Kidney (tissue), 14 donors: ENCODE results near the gene RPL13. TPM values are rescaled to one million over a fixed set of nuclear protein-coding genes. Genes with fewer than 3 reads are reported as not detected.

Experiments used
- DNase-seq, 5 donors: peaks; one replicate each; pipeline ENCODE4 v3.0.0-alpha.2; 2013 to 2020
- FAIRE-seq: peaks from 2 replicates; lab custom pipeline; 2012; peaks lifted over from hg19 to GRCh38; lab: Jason Lieb, UNC
- H3K27ac ChIP-seq, 2 donors: one replicate each; pipeline ENCODE4 v1.7.0; 2013; ENCODE audit warnings: low read depth in 2 of 2, low read length in 2 of 2, inconsistent platforms in 1 of 2
- H3K27me3 ChIP-seq: one replicate; pipeline ENCODE4 v1.7.1; 2013; ENCODE audit warnings: low read length, inconsistent platforms; ENCODE audit not compliant: control insufficient read depth, insufficient read depth
- H3K36me3 ChIP-seq, 3 donors: one replicate each; pipeline versions ENCODE4 v1.7.0 to v1.7.1; 2013; ENCODE audit warnings: low read length in 3 of 3, control low read depth in 1 of 3, inconsistent platforms in 1 of 3; ENCODE audit not compliant: insufficient read depth in 3 of 3, control insufficient read depth in 2 of 3
- H3K4me1 ChIP-seq, 3 donors: one replicate each; pipeline versions ENCODE4 v1.7.0 to v1.7.1; 2013; ENCODE audit warnings: low read length in 3 of 3, inconsistent platforms in 1 of 3, low read depth in 1 of 3; ENCODE audit not compliant: control insufficient read depth in 2 of 3, insufficient read depth in 2 of 3
- H3K4me3 ChIP-seq, 3 donors: one replicate each; pipeline versions ENCODE4 v1.7.0 to v1.8.1; 2013; ENCODE audit warnings: low read length in 3 of 3, control low read depth in 1 of 3, inconsistent platforms in 1 of 3
- H3K9ac ChIP-seq, 3 donors: one replicate each; pipeline versions ENCODE4 v1.7.0 to v1.7.1; 2013; ENCODE audit warnings: low read length in 3 of 3, control low read depth in 1 of 3, inconsistent platforms in 1 of 3
- H3K9me3 ChIP-seq, 3 donors: one replicate each; pipeline versions ENCODE4 v1.7.0 to v1.7.1; 2013; ENCODE audit warnings: low read length in 3 of 3, control low read depth in 1 of 3, inconsistent platforms in 1 of 3; ENCODE audit not compliant: control insufficient read depth in 2 of 3, insufficient read depth in 1 of 3
- CTCF ChIP-seq: IDR thresholded peaks from 3 replicates; pipeline ENCODE4 v1.5.1; 2012; ENCODE audit warnings: mild to moderate bottlenecking, moderate library complexity, borderline replicate concordance; ENCODE audit not compliant: insufficient read depth; ENCODE audit errors: extremely low read depth
- intact Hi-C: fragments of 100-400 bp; cut with DNase I; formaldehyde crosslinking; loops from one replicate; pipeline ENCODE4 v1.11.1; 2022
- polyA plus RNA-seq: library from polyadenylated mRNA; stranded (reverse); fragments of 350-450 nt; fragmentation: Illumina TruSeq; extraction: RNeasy Lipid Tissue Mini Kit (QIAGEN cat#74804); gene quantifications from one replicate; pipeline ENCODE4 v1.2.3, GENCODE V29; 2014; ENCODE audit warnings: low read depth, low replicate concordance; ENCODE audit not compliant: insufficient read depth
- total RNA-seq: library from RNA; stranded (reverse); fragmentation: NEBNext Ultra II Directional; extraction: Animal tissue kit (Norgen Biotek cat#: 25700); gene quantifications from one replicate; pipeline ENCODE4 v1.2.1, GENCODE V29; 2021
- donor health status: control.
- donor health status: control.
- donor health status: control.
- donor health status: control.
- donor health status: control.
- donor health status: DM: yes; HTN: yes; CAD: no.
- donor health status: Normal renal cell carcinoma (clear cell type).

RPL13 gene
- total and polyA plus RNA-seq, 2 donors from 2014 or later = 1,694 to 3,146 TPM

- no peak for TF ChIP-seq CTCF
- Histone ChIP-seq H3K36me3 (no peaks in the 10 kb centered on the region), H3K9me3 (no peaks in the 10 kb centered on the region), H3K27me3 (no peaks in the 10 kb centered on the region), H3K4me3 (no peak overlapping the region), H3K4me1 (peaks cover 0 to 10% (median 6%) of the 10 kb centered on the region in 3 donors), H3K27ac (no peak overlapping the region), H3K9ac (no peak overlapping the region)
- FAIRE-seq (no peak), DNase-seq (no peak)
- intact Hi-C loops = no loop called here
Measured at GRCh38 chr16:89600956-89601355, 40.5 kb downstream of the RPL13 start.

- no peak overlapping the region for H3K9ac ChIP-seq
- DNase-seq = no peak
- H3K27ac ChIP-seq = no peak overlapping the region
- no peaks in the 10 kb centered on the region for H3K27me3 ChIP-seq
- H3K36me3 ChIP-seq = no peaks in the 10 kb centered on the region
- intact Hi-C loops = no loop called here
- no peaks in the 10 kb centered on the region for H3K9me3 ChIP-seq
- no peak overlapping the region for H3K4me3 ChIP-seq
- H3K4me1 ChIP-seq = peaks cover 0 to 10% (median 6%) of the 10 kb centered on the region in 3 donors
- TF ChIP-seq CTCF = no peak
- FAIRE-seq = no peak
Measured at GRCh38 chr16:89601906-89602272, 41.4 kb downstream of the RPL13 start.

GRCh38 chr16:89602273-89602951 lies 41.9 kb downstream of the RPL13 start:
- FAIRE-seq = no peak
- H3K27ac ChIP-seq = peak overlapping the region in 1 of 2 donors; percentile 3
- no peaks in the 10 kb centered on the region for H3K9me3 ChIP-seq
- peaks cover 0 to 10% (median 6%) of the 10 kb centered on the region in 3 donors for H3K4me1 ChIP-seq
- intact Hi-C loops = no loop called here
- DNase-seq = peak in 4 of 5 donors; percentile 97 to 99 (median 98)
- H3K4me3 ChIP-seq = no peak overlapping the region
- H3K27me3 ChIP-seq = no peaks in the 10 kb centered on the region
- TF ChIP-seq CTCF = no peak
- H3K36me3 ChIP-seq = no peaks in the 10 kb centered on the region
- no peak overlapping the region for H3K9ac ChIP-seq
